Activated gamma-delta T cell treated with Interleukin-2 at 50 U/mL for 16 hours (primary cell): Measurements from ENCODE around the gene IFT22.
"Not testable (repeated sequence)": the region's sequence is repeated elsewhere in the genome, so short reads cannot be mapped to it uniquely, and the experiment has no call there.

Experiments
- DNase-seq: peaks from one replicate; pipeline ENCODE4 v3.0.0-alpha.2; 2020

IFT22 gene

DNA sequence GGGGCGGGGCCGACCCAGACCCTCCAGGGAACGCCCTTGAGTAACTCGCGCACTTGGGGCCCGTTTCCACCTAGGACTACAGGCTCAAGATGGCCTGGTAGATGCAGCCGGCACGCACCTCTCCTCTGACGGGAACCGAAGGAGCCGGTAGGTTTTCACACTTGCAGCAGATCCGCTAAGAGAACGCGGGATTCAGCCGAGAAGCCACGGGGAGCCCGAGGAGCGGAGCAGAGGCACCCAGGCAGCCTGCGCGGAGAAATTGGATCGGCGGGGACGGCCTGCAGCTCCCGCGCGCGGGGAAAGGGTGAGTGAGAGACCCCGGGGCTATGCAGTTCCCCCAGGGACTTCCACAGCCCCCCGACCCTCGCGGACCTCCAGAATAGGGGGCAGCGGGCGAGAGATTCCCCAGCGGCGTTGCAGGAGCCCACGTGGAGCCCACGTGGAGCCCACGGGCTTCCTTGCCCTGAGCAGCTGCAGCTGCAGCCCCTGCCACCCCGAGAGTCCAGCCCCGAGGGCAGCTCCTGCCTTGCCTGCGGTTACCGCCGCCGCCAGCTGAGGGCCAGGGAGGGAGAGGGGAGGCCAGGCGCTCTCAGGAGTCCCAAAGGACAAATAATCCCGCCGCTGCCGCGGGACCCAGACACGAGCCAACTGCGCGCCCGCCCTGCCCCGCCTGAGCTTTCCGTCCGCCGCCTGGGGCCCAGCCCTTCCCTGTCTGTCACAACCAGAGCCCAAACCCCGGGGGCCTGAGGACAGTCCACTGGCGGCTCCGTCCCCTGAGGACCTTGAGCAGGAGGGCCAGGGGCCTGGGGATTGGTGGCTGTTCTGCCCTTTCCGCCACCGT lies 13.1 kb downstream of the IFT22 start:
- no peak for DNase-seq

DNA sequence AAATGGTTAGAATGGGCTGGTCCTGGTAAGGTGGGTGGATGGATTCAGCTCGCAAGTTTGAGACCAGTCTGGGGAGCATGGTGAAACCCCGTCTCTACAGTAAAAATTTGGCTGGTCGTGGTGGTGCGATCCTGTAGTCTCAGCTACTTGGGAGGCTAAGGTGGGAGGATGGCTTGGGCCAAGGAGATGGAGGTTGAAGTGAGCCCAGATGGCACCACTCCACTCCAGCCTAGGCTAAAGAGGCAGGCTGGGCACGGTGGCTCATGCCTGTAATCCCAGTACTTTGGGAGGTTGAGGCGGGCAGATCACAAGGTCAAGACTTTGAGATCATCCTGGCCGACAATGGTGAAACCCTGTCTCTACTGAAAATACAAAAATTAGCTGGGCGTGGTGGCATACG lies 15.3 kb downstream of the IFT22 start:
- DNase-seq, result no peak

- DNase-seq, result no peak
These were observed 18.4 kb downstream of the IFT22 start for GRCh38 chr7:101303102-101303701.

- DNase-seq, result no peak
These were observed 18.9 kb downstream of the IFT22 start for GRCh38 chr7:101302641-101303101.

DNA sequence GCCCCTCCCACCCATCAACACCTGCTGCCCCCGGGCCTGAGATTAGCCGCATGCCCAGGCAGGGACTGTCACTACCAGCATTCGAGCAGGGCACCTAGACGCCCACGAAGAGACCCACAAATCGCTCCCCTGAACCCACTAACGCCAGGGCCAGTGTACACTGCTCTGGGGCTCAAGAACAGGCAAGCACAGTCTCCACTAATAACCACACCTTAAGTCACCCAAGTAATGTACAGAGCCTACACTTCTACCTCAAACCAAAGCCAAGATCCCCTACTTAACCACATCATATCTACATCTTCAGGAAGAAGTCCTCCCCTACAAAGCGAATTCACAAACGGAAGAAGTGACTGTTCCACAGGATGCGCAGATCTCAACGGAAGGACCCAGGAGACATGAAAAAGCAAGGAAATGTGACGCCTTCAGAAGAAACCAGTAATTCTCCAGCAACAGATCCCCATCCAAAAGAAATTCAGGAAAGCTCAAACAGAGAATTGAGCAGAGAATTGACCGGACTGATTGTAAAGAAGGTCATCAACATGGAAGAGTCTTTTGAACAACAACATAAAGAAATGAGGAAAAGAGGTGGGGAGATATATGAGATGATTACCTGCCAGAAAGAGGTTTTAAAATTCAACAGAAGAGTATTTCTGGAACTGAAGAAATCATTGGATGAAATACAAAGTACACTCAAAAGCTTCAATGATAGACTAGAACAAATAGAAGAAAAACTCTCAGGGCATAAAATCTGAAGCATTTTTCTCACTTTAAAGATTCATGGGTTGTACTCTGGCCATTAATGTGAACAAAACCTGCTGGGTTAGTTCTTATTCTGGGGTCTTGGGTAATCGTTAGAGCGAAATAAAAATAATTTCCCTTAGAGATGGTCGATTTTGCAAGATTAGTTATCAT lies 20.9 kb downstream of the IFT22 start:
- DNase-seq, result no peak

- no peak for DNase-seq
These were observed 21.8 kb downstream of the IFT22 start for GRCh38 chr7:101299511-101300464.

DNA sequence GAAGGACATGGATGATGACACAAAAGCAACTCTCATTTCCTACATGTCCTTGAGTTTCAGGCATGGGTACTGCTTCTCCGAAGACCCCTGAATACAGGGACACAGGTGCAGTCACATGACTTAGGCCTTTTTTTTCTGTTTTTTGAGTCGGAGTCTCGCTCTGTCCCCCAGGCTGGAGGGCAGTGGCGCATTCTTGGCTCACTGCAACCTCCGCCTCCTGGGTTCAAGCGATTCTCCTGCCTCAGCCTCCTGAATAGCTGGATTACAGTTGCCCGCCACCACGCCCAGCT lies 26.8 kb downstream of the IFT22 start:
- DNase-seq, result no peak

GRCh38 chr7:101294039-101294831 lies 27.4 kb downstream of the IFT22 start:
- no peak for DNase-seq

GRCh38 chr7:101293069-101294021 lies 28.3 kb downstream of the IFT22 start:
- DNase-seq, result not testable (repeated sequence)

GRCh38 chr7:101292566-101292965 lies 29.0 kb downstream of the IFT22 start:
- DNase-seq, result not testable (repeated sequence)

GRCh38 chr7:101290186-101291037 lies 31.2 kb downstream of the IFT22 start:
- DNase-seq, result peak; percentile 66

GRCh38 chr7:101289687-101290086 lies 31.9 kb downstream of the IFT22 start:
- DNase-seq, result not testable (repeated sequence)

- DNase-seq, result no peak
These were observed 33.2 kb downstream of the IFT22 start for GRCh38 chr7:101288439-101288838.

DNA sequence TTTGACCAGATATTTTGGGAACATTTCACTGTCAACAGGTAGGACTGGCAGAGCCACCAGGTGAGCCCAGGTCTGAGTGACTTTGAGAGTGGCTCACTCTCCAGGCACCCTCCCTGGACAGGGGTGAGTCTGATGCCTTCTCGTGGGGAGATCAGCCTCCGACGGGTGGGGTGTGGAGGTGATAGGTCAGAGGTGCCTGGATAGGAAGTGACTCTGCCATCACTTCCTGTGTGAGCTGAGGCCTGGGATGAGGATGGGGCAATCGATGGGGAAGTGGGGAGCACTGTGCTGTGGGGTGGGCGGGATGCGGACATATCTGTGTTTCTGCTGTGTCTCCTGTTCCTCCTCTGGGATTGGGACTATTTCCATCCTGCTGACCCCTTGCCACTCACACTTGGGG lies 34.6 kb downstream of the IFT22 start:
- DNase-seq, result no peak

GRCh38 chr7:101285880-101286279 lies 35.7 kb downstream of the IFT22 start:
- DNase-seq, result not testable (repeated sequence)

DNA sequence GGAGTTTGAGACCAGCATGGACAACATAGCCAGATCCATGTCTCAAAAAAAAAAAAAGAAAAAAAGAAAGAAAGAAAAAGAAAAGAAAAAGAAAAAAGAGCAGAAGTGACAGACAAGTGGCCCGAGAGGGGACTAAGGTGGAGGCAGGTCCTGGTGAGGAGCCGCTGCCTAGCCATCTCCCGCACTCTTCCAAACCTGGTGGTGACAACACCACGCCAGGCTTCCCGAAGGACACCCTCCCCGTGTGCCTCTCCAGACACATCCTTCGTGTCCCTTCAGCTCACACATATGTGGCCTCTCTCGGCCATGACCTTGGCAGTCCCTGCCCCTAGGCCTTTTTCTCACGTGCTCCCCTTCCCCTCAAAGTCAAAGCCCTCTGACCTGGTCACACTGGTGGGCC lies 36.4 kb downstream of the IFT22 start:
- DNase-seq, result no peak

GRCh38 chr7:101280912-101281311 lies 40.7 kb downstream of the IFT22 start:
- DNase-seq, result not testable (repeated sequence)

- no peak for DNase-seq
These were observed 42.9 kb downstream of the IFT22 start for GRCh38 chr7:101278461-101279292.
